Activated CD4-positive, CD25-positive, alpha-beta regulatory T cell treated with anti-CD3 and anti-CD28 coated beads, Interleukin-2, amount 50 U/mL, for 24 hours (primary cell): ENCODE results near the gene CYB561D1.

Experiments used
- ATAC-seq, 2 donors: fragments of 150-1000 bp; cut with Tn5 transposase; one replicate each; pipeline ENCODE4 v1.10.0; 2021; ENCODE audit warnings: mild to moderate bottlenecking in 1 of 2, moderate library complexity in 1 of 2

Gene CYB561D1

DNA sequence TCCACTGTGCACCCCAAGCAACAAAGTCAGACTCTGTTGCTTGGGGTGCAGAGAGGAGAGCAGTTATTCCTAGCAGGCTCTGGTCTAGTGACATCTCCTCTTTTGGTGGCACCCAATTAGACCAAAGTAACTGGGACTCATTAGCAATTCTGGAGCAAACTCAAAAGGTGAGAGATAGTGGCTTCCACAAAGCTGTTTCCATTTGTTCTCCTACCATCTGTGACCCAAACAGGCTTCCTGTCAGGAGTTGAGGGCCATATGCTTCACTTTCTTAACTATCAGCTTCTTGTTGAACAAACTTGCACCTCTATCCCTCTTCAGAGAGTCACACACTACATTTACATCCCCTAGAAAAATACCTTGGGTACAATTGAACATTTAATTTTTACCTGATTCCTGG lies 11.7 kb upstream of the CYB561D1 start:
- ATAC-seq, result no peak

DNA sequence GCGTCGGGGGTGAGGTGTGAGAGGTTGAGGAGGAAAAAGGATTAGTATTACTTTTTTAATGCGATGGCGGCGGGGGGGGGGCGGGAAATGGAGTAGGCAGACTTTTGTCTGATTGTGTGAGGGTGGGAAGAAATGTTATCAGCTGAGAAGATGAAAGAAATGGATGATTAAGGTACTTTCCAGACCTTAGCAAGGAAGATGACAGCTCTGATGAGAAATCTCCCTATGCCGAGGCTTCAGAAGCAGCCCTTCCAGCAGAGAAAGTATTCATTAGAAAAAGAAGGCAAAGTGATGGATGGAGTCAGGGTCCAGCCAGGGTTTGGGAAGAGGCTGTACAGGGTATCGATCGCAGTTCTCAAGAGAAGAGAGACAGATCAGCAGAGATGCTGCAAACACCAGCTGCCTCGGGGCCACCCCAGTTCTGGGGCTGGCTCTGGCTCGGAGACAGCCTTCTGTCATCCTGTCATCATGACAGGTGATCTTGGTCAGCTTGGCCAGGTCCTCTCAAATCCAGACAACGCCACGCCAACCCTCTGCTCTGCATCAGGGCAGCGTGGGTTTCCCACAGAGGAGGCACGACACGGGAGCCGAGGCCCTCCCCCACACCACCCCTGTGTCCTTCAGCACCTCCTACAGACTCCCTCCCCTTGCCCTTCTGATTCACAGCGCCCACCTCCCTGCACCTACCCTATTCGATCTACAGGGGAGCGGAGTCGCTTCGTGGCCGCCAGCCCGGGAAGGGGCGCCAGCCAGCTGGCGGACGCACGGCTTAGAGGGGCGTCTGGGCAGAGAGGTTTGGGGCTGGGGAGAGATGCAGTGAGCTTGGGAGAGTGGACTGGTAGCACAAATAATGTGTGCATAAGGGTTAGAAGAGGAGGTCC lies 10.9 kb upstream of the CYB561D1 start:
- ATAC-seq, result peak; percentile 33 to 37

DNA sequence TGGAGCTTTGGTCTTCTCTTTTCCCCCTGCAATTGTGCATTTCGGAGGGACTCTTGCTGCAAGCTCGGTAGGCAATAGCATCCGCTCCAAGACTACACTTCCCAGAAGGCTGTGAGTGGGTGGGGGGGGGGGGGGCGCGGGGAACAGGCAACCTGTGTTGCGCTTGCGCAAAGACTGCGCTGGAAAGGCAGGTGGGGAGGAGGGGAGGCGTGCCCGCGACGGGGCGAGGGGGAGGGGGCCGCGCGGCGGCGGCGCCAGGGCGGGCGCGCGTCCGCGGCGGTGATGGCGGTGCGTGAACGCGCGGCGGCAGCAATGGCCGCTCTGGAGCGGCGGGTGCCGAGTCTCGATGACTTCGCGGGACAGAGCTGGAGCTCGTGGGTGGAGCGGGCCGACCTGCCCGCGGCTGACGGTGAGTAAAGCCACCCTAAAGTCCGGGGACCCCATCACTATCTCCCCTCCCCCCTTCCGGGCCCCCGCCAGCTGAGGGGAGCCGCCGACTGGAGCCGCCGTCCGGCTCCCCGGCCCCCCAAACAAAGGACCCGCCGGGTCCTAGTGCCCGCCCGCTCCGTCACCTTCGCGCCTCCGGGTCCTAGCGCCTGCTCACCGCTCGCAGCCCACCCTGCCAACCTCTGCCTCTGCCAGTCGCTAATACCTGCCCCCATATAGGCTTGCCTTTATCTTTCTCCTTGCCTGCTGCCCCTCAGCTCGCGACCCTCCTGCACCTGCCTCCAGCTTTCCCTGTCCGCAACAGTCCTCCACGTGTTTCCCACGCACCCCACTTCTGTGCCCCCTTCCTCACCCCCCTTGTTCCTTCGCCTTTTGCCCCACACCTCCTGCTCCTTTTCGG lies 10.0 kb upstream of the CYB561D1 start, which contains the start of gene ATXN7L2:
Gene ATXN7L2 (plus strand): TSS at position 234 of the 847 bp plus-strand sequence. CDS start 49 bp downstream, at position 283.
- peak; percentile 74 to 77 for ATAC-seq

DNA sequence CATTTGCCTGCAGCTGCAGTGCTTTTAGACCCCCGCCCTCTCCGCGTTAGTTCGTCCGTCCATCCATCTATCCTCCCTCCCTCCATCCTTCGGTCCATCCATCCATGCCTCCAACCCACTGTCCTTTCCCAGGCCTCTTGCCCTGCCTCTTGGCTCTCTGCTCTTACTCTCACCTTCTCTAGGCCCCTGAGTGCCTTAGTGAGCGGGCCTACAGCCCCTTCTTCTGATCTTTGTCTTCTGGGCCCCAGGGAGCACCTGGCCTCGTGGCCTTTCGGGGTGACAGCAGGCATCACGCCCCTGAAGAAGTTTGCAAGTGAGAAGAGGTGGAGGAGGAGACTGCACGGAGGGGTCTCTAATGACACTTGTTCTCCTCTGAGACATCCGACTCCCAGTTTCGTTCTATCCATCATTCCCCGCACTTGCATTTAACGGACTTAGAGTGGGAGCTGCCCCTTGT lies 9.3 kb upstream of the CYB561D1 start:
- no peak for ATAC-seq

DNA sequence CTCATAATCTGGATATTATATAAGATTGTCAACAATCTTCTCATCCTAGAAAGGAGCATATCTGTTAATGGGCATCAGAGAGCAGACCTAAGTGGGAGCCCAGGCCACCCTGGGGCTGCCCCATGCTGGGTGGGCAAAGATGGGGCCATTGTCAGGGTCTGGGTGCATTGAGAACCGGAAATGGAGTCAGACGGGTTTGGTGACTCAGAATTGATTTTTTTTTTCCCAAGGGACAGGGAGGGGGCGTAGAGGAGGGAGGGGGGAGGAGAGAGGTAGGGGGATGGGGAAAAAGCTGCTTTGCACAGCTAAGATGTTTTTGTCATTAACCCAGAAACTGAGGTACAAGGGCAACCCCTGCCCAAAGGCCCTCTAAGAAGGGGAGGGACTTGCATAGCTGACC lies 8.9 kb upstream of the CYB561D1 start:
- ATAC-seq, result no peak

DNA sequence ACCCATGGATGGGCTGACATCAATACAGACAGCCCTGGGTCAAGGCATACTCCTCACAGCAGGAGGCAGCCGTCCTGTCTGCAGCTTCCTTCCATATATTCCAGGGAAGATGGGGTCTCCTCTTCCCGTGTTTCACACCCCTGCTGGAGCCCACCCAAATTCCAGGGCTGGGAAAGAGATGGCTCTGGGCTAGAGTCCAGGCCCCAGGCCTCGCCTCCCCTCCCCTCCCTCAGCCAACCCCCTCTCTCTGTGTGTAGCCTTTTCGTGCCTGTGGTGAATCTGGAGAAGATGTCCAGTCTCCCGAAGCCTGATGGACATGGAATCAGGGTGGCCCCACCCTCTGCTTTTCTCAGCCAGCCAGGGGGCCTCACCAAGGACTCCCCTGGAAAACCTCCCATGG lies 6.6 kb upstream of the CYB561D1 start:
- no peak for ATAC-seq

DNA sequence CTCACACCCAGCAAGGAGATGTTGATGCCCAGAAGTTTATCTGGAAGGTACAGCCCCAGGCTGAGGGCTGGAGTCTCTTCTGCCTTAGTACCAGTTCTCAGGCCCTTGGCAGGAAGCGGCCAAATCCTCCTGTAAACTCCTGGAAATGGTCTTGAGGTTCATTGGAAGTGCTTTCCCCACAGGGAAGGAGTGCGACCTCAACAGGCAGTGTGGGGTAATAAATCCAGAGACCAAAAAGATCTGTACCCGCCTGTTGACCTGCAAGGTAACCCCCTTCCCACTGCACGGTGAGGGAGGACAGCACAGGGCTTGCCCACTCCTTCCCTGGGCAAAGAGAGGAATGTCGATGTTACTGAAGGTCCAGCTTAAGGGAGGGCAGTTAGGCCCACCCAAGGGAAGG lies 5.7 kb upstream of the CYB561D1 start:
- no peak for ATAC-seq

DNA sequence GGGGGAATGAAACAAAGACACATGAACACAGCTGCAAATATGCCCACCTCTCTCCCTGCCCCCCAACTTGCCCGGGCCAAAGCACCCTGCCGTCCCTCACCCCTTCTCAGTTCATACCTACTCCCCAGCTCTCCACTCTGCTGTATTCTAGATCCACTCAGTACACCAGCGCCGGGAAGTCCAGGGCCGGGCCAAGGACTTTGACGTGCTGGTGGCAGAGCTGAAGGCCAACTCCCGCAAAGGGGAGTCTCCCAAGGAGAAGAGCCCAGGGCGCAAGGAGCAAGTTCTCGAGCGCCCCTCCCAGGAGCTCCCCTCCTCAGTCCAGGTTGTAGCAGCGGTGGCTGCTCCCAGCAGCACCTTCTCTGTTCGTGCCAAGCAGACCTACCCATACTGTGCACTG lies 5.2 kb upstream of the CYB561D1 start:
- no peak for ATAC-seq

DNA sequence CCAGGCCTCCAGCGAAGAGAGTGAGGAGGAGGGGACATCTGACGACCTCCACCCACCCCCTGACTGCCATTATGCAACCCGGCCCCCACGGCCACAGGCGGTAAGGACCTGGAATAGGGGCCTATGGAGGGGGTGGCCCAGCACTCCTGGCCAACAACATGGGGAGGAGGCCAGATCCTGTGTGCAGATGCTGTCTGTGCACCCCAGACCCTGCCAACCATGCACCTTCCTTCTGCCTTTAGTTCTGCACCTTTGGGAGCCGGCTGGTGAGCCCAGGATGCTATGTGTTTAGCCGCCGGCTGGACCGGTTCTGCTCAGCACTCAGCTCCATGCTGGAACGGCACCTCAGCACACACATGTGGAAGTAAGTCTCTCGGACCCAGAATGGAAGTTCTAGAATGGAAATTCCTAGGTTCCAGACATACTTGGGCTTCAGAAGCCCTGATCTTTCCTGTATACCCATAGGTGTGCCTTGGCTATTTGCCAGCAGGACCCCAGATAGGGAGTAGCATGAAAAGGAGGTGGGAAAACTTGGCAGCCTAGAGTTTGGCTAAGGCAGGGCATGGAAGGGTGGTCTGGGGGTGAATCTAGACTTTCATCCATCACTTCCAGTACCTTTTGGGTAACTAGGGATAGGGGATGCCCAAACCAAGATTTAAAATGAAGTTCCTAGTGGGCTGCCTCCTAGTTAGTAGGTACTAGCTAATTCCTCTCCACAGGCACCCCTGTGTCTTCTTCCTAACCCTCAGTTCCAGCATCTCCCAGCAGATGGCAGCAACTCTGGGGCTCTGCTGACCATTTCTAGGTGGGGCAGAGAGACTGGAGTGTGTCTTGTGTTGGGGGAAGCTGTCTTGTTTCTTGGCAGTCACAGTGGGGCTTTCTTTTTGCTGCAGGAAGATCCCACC lies 3.6 kb upstream of the CYB561D1 start:
- peak in 1 of 2 donors; percentile 27 for ATAC-seq

DNA sequence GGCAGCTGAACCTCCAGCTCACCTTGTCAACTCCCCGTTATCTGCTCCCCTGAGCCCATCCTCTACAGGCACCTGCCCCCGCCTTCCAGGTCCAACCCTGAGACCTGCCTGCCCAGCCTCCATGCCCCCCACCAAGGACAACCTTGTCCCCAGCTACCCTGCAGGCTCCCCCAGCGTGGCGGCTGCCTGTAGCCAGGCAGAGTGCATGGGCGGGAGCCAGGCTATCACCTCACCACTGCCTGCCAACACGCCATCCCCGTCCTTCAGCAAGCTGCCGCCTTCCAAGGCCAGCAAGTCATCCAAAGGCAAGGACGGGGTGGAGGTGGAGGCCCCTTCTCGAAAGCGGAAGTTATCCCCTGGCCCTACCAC lies 3.0 kb upstream of the CYB561D1 start:
- ATAC-seq, result no peak

DNA sequence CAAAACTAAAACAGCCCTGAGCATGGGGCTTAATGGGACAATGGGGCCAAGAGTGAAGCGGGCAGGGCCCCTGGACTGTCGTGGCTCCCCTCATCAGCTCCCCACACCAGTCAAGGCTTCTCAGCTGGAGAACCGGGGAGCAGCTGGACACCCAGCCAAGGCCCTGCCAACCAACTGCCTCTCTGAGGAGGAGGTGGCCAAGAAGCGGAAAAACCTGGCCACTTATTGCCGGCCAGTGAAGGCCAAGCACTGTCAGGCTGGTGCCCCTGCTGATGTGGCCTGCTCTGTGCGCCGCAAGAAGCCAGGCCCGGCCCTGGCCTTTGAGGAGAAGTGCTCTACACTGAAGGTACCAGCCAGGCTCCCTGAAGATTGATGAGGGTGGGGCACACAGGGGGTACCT lies 2.5 kb upstream of the CYB561D1 start:
- no peak for ATAC-seq

DNA sequence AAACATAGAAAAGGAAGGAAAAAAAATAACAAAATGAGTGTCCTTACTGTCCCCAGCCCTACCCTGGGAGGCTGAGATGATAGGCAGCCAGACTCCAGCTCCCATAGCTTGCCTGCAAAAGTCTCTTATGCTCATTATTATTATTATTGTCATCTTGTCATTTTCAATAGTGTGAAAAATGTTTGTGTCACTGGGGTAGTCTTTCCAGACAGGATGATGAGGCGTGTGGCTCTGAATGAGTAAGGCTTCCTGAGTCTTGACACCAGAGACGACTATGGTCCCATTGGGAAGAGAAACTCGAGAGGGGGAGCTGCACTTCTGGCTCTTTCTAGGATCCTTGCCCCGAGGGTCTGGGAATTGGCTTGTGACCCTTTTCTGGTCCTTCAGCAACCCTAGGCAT lies 1.1 kb upstream of the CYB561D1 start:
- no peak for ATAC-seq

DNA sequence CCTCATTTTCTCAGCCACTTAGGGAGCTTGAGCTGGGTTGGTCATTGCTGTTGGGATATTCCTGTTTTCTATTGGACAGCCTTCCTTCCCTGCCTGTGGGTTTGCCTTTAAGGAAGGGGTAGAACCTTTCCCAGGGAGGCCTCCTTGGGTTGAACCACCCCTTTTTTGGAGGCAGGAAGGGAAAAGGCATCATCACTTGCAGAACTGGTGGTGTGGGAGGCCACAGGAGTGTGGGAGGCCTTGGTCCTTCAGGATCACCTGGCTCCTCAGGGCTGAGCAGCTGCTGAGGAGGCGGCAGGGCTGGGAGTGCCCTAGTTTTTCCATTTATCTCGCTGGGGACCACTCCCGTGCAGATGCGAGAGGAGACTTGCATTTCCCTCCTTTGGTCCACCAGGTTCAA lies 667 bp upstream of the CYB561D1 start:
- no peak for ATAC-seq

DNA sequence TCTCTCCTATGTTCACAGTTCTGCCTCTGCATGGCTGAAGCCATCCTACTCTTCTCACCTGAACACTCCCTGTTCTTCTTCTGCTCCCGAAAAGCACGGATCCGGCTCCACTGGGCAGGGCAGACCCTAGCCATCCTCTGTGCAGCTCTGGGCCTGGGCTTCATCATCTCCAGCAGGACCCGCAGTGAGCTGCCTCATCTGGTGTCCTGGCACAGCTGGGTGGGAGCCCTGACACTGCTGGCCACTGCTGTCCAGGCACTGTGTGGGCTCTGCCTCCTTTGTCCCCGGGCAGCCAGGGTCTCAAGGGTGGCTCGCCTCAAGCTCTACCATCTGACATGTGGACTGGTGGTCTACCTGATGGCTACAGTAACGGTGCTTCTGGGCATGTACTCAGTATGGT lies 1.8 kb downstream of the CYB561D1 start:
- no peak for ATAC-seq

DNA sequence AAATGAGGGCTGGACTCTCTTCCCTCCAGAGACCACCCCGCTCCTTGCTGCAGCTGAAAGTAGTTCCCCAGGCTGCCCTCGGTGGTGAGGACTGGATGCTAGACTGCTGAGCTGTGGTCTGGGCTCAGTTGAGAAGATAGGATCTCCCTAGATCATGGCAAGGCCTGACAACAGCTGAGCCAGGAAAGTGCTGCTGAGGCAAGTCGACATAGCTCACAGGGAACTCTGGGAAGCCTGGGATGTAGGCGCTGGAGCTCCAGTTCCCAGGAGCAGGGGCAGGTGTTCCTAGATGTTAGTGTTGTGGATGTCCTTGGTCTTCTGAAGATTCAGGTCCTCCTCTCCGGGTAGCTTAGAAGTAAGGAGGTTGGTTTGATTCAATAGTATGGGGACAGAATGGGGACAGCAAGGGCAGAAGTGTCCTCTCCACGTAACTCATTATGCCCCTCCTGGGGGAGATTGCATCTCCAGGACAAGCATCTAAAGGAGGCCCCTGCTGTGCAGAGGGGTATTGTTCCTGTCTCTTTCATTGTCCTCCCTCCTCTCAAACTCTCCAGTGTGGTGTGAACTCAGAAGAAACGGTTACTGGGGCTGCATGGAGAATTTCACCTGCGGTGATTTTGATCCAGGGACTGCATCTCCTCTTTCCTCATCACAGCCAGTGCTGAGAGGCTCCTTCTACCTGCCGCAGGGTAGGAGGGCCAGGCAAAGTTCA lies 3.7 kb downstream of the CYB561D1 start:
- ATAC-seq, result no peak

DNA sequence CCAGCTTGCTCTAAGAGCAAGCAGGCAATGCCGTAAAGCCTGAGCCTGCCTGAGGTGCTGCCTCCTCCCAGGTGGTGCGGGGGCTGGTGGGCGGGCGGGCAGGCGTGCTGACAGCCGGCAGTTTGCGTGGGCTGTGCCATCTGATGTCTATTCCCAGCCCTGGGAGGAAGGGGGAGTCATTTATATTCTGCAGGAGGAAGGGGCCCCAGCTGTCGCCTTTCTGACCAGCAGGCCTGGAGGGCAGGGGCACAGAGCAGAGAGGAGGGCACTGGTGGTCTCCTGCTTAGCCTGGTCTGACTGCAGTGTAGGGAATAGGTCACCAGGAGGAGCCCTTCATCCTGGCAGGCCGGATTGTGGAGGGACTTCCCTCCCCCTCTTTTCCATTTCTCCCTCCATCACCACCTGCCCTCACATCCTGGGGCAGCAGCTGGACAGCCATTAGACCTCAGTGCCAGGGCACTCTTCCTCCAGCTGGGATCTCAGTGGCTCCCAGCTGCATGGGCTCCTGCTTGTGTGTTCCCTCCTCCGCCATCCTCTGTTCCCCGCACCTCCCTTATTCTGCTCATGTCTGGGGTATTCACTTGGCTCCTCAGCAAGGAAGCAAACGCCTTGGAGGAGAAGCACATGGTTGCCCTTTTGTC lies 4.4 kb downstream of the CYB561D1 start:
- ATAC-seq, result no peak

DNA sequence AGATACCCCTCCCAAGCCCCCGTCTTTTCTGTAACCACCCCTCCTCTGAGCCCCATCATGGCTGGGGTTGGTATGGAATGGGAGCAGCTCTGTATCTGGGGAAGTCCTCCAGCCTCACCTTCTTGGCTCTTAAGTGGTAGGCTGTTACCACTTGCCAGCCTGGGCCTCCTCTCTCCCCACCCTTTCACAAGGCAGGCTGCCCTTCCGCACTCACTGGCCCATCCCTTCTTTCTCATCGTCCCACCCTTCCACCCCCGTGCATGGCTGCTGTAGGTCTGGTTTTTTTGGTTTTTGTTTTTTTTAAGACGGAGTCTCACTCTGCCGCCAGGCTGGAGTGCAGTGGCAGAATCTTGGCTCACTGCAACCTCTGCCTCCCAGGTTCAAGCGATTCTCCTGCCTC lies 5.2 kb downstream of the CYB561D1 start:
- no peak for ATAC-seq

DNA sequence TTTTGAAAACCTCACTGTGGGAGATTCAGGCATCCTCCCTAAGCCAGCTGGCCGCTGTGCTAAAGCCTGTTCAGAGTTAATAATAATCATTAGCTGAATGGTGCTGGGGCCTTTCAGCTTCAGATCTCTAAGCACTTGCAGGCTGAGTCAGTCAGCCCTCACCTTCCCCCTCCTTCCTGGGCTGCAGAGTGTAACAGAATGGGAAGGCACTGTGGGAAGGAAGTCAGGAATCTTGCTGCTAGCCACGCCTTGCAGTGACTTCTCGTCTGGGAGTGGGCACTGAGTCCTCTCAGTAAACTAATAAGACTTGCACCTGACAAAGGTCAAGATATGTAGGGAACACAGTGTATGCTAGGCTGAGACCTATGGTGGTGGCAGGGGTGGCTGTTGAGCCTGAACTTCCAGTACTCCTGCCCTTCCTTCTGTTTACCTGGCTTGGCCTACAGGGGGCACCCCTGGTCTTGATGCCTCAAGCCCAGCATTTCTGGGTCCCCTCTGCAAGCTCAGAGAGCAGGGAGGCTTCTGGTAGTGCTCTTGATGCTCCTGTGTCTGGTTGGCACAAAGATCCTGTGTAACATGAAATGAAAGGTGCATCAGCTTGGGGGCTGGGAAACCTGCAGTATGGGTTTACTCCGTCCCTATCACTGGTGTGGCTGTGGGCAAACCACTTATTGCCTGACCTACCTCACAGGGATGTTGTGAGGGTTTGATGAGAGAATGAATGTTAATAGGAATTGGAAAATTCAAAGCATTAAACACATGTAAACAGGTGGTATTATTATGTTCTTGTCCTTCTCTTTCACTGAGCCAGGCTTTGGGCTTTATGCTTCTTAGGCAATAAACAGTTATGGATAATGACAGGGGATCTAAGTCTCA lies 6.0 kb downstream of the CYB561D1 start:
- ATAC-seq, result peak in 1 of 2 donors; percentile 29

DNA sequence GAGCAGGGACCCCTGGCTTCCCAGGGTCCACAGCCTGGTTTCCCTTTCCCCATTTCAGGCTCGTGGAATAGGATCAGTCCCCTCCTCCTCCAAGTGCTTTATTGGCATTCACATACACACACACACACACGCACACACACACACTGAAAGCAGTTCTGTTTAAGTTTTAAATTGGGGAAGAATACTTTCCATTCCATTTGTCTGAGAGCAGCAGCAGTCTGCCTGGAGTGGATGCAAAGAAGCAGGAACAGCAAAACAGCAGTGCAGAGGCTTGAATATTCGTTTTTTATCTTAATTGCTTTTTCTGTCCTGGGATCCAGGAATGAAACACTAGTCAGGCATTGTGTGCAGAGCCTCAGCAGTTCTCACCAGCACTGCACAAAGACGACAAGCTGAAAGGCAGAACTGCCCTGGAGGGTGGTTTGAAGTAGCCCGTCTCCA lies 7.1 kb downstream of the CYB561D1 start:
- ATAC-seq, result no peak

DNA sequence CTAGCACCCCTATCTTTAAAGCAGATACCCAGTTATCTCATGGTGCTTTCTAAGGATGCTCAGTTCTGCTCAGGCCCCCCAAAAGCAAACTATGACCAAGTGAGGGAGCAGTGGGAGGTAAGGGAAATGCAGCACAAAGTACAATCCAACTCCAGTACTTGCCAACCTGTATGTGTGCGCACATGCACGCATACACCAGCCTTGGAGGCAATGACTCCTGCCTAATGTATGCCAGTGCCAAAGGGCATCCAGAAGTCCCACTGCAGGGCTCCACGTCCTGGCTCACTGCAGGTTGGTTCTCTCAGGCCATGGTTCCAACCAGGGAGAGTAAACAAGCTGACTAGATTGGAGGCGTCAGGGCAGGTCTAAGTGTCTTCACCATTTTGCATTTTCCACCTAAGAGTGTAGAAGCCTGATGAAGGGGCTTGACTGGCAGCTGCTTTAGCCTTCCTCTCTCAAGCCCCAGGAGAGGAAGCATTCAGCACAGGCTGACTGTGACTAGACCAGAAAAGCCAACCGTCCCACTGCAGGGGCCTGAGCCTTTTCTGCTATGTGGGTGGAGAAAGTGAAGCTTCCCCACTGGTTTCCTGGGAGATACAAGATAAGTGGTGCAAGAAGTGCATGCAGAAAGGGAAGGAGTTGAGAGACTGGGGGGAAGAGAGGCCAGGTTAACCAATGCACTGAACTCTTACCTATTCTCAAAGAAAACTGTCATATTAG lies 7.9 kb downstream of the CYB561D1 start:
- no peak for ATAC-seq
